Stimulated activated CD8-positive, alpha-beta memory T cell treated with anti-CD3 and anti-CD28 coated beads, Interleukin-7, amount 100 ng/mL, for 4 hours (primary cell): ENCODE data around the gene RBMXL3.

Experiments used
- DNase-seq, 2 donors: peaks; one replicate each; pipeline ENCODE4 v3.0.0-alpha.2; 2020; ENCODE audit warnings: low read depth in 2 of 2

Gene RBMXL3

GRCh38 chrX:115233497-115234455 is 44.6 kb downstream of the RBMXL3 start, which contains the start of gene LRCH2:
LRCH2 (minus strand) TSS chrX:115234096; CDS start chrX:115234041, 55 bp downstream.
- DNase-seq, result no peak

GRCh38 chrX:115234461-115234860 is 45.3 kb downstream of the RBMXL3 start:
- DNase-seq, result no peak

- no peak for DNase-seq
Observed at GRCh38 chrX:115236560-115236959, 47.4 kb downstream of the RBMXL3 start.

DNA sequence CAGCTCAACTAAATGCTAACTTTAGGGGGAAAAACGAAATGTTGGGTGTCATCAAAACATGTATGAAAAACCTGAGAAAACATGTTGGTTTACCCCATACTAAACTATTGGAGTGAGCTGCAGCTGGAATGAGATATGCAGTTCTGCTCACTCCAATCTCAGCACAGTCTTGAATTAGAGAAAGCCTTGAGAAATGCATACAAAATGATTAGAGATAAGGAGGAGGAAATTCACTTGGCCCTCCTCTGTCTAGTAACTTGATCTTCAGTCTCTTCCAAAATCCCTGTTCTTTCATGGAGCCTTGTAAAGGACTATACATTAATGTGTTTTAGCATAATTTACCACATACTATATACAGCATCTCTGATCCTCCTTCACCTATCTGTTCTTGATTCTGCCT is 47.8 kb downstream of the RBMXL3 start:
- DNase-seq, result no peak
